NCI-H2029 (cell line): ENCODE results near the gene MAGI2.

Experiments used
- DNase-seq: peaks from one replicate; lab custom pipeline; 2025; lab: John Stamatoyannopoulos, UW

Gene MAGI2

DNA sequence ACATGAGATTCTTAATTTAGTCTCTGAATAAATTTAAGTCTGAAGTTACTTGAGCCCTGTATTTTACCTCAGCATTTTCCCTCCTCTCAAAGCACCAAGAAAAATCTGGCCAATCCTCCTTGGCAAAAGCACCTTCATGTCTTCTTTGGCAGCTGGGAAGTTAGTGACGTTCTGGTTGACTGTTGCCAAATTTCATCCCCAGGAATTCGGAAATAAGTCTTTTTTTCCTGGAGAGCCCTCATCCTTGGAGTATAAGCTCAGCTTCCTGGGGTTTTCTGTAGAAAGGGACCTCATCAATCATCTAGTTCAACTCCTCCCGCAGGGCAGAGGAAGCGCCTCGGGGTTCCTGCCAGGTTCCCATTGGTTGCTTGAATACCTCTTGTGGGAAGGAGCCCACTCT is 1277.3 kb downstream of the MAGI2 start:
- DNase-seq, result no peak

DNA sequence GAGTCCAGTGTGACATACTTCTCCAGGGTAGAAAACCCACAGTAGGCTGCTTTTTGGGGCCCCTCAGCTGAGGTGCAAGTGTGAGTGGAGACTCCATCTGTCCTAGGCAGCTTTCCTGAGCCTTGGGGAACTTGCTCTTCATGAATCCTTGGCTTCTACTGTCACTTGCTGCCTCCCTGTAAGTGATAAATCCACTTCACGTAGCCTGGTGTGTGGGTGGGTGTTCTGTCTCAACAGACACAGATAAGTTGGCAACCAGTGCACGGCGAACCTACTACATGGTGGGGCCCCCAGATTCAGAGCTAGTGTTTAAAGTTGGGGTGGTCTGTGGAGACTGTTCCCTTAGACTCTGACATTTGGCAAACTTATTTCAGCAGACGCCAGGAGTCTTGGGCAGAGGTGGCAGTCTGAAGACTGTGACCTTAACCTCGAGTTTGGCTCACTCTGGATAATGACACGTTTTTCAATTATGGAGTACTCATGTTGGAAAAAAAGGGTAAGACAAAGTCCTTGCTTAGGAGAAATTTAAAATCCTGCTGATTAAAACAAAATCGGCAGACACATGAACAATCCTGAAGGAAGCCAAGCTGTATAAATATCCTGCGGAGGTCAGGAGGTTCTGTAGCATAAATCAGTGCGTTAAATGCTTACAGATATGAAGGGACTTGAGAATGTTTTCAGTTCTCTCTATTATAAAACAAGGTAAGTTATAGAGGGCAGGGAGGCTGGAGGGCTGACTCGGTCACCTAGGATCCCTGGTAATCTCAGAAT is 1278.0 kb downstream of the MAGI2 start:
- DNase-seq, result no peak

DNA sequence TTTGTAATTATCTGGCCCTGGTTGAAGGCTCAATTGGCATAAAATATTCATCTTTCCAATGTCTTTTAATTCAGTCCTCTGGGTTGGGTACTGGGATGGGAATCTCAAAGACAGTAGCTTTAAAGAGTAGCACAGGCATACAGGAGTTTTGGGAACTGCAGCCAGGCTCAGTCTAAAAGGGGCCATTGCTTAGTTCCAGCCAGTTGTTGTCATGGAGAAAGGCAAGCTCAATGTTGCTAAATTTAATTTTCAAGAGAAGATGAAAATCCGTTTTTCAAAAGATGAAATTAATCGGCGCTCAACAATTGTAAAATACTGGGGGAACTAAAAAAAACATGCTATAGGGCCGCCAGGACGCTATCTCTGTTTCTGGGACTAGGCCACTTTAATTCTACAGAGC is 1279.8 kb downstream of the MAGI2 start:
- no peak for DNase-seq

DNA sequence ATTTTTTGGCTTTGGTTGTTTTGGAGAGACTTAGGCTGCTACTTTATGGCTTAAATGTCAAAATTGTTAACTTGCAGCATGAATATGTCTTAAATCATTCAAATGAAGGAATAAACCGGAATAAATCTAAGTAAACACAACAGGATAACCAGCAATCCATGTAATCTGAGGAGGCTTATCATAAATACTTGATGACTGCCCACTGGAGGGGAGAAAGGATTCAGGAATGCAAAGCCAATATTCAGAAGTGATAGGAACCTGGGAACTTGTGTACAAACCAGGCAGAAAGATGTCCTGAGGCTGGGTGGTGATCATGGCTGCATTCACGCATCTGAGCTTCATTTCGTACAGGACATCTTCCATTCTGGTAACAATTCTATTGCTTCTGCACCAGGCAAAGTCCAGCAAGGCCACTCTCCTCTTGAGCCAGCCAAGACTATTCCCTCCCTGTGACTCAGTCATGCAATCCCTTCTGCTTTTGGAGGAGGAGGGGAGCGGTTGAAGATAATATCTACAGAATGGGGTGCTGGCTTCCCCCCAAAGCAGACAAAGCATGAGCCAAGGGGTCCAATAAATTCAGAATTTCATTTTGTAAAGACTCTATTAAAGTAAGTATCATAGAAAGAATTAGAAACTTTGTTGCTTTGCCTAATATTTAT is 1280.4 kb downstream of the MAGI2 start:
- no peak for DNase-seq

DNA sequence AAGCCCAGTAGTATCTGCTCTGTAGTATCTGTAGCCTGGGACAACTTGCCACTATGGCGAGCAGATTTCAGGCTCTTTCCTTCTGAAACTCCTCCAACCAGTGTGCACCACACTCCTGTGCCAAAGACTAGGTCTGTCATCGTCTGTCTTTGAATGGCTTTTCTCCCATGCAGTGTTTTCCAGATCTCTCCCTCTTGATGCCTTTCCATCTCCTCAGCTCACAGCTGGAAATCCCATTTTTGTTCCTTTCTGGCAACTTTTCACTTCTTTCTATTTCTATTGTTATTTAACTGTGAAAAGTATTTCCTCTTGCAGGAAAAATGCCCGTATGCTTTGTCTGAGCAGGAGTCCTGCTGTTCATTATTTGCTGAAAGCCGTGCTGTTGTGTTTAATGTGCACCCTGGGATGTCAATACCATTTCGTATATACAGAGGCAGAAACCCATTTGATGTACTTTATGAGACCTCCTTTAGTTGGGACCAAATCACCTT is 1281.2 kb downstream of the MAGI2 start:
- no peak for DNase-seq

DNA sequence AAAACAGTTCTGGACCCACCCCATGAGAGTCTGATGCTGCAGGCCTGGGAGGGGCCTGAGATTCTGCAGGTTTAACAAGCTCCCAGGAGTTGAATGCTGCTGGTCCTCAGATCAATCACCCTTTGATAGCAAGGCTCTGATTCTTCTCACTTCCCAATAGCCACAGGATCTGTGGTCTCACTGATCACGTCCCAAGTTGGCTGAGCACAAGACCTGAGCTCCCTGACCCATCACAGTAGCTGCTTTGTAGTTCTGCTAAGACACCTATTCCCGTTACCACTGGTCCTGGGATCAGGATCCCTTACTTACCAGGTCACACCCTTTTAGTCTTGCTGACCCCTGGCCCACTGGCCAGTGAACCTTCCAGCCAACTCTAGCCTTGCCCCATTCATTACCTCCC is 1282.1 kb downstream of the MAGI2 start:
- no peak for DNase-seq

DNA sequence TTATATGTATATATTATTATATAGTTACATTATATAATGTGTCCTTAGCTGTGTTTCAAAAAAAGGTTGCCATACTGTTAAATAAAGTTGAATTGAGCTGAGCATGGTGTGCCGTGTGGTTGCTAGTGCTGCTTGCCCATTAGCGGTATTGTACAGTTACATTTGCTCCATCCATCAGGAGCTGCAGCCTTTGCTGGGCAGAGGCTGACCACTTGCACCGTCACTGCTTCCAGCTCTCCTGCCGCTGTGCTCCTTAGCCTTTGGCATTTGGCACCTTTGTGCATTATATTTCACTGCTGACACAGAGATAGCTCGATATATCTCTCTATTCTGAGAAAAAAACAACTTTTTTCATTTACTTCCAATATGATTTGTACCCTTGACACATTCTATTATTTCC is 1282.7 kb downstream of the MAGI2 start:
- DNase-seq, result no peak

DNA sequence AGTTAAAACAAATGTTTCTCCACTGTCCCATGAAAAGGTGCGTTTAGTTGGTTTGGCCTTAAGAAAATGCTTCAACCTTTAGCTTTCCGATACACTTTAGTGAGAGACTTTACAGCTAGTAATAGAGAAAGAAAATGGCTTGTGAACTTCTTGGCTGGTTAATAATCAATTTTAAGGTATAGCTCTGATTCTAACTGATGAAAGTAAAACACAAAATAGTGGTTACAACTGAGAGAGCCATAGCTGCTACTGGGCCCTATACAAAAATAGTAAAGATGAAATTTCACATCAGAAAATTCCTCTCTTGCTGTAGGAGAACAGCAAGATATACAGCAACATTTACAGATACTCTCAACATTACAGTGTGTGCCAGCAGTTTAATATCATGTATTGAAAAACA is 1283.5 kb downstream of the MAGI2 start:
- no peak for DNase-seq

DNA sequence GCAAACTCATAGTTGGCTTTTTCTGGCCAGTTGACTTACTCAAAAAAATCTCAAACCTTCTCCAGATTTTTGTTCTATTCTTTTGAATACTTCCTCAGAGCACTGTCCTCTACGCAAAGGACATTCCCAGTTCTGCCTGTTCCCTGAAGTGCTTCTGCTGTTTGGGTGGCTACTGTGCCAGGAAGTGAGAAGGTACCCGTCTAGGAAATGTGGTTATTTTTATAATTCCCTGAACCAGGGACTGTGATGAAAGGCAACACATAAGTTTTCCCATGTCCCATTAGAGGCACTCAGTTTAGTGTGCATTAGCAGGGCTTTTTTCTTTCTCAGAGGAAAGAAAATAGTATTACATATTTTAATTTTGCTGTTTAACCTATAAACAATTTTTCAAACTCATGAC is 1284.6 kb downstream of the MAGI2 start:
- DNase-seq, result no peak

DNA sequence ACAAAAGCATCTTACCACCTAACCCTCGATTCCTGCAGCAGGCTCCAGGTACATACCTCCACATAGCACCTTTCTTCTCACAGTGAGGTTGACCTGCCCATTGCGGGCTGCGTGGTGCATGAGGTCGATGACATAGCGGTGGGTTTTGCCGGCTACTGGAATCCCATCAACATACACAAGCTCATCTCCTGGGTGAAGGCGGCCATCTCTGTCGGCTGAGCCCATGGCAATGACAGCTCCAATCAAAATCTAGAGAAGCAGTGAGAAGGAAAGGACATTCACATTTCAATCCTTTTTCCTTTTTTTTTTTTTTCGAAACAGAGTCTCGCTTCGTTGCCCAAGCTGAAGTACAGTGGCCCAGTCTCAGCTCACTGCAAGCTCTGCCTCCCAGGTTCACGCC is 1285.6 kb downstream of the MAGI2 start:
- no peak for DNase-seq

DNA sequence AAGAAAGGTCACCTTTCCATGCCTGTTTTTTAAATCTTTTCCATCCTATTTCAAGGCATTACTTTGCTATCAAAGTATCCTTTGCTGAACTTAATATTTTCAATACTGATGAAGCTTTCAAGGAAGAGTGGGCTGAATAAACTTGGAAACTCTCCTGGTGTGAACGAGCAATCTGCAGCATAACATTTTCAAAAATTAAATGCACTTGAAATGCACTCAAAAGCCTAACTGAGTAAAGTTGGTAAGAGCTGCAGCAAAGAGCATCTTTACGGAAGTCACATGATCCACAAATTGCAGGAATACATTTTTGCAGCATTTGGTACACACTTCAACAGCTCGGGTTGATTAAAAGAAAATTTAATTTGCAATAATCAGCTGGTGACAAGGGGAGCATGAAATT is 1287.6 kb downstream of the MAGI2 start:
- no peak for DNase-seq

DNA sequence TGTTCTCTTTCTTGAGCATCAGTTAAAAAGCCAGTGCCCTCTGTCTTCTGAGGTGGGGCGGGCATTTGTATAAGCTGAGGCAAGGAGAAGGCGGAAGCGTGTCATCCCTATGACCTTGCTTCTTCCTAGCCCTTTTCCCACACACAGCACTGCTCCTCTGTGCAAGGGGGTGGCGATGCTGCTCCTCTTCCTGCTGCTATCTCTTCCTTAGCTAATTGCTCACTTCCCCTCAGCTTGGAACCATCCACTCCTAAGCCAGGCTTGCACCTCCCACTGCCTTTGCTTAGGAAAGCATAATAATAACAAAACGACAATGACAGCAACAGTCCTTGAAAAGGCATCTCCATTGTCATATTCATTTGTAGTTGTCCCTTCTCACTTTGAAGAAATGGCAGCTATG is 1288.0 kb downstream of the MAGI2 start:
- no peak for DNase-seq

DNA sequence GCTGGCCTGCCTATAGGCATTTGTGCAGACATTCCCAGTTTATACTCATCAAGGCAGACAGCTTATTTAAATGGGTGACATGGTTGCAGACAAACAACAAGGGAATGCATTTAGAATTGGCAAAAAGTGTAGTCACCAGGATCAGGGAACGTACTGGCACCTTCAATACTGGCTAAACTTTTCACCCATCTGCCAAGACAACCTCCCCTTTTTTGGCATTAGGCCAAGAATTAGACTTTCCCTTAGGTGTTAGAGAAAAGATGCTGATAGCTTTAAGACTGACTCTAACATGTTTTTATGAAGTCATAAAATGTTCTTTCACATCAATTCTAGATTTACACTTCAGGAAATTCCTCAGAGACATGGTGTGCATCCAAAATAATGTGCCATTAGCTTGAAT is 1289.0 kb downstream of the MAGI2 start:
- DNase-seq, result no peak

DNA sequence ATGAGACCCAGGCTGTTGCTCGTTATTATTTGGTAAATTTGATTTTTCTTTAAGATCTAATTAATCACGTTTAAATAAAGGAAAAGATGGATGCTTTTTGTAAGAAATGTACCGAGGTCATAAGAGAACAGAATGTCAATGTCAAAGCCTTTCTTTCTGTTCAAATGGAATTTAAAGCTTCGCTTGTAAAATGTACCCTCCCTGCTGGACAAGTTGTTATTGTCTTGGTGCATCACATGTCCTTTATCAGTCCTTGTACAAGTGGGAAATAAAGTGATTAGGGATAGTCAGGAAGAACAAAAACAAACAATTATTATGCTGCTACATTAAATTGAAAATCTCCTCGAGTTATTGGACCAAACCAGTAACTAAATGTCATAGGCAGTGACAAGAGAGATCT is 1291.7 kb downstream of the MAGI2 start:
- no peak for DNase-seq

DNA sequence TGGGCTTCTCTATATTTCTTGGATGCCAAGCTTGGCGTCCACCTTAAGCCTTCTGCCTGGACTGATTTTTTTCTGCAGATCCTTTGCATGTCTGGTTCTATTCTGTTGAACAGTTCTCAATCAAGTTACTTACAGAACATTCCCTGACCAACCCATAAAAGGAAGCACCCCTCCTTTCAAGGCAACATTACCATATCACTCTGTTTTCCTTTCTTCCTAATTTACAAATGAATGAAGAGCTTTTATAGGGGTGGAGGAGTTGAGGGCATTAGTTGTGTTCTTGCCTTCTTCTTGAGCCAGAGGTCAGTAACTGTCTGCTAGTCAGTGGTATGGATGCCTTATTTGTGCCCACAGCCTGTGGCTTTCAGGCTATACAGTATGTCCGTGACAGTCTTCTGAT is 1293.9 kb downstream of the MAGI2 start:
- no peak for DNase-seq

DNA sequence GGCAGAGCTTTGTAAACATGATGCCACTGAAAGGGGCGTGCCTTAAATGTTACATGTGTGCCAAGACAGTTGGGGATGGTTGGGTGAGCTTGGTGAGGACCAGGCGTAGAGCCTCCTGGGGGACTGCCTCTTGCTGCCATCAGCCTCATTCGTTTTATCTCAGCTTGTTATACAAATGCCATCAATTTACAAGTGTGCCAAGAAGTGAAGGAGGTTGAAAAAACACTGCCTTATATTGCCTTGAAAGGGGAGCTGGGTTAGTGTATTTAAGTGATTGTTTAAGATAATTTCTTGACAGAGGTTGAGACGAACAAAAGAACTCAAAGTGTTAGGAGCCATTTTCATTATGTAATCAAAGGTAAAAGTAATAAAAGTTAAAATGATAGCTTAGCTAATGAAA is 1300.2 kb downstream of the MAGI2 start:
- DNase-seq, result peak; percentile 51

DNA sequence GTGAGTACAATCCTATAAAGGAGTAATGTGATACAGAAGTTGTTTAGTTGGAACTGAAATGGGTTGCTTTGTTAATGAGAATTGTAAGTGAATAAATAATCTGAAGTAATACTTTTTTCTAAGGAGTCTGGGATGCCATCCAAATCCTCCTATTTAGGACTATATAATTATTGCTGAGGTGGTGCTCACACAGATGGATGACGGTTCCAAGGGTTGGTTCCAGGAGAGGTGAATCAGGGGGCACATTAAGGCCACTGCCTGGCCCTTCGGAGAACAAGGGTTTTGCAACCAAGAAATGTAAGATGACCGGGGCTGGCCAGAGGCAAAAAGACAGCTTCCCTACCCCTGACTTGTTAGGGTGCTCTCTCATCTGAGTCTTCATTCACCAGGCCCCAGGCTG is 1302.2 kb downstream of the MAGI2 start:
- DNase-seq, result peak; percentile 7

DNA sequence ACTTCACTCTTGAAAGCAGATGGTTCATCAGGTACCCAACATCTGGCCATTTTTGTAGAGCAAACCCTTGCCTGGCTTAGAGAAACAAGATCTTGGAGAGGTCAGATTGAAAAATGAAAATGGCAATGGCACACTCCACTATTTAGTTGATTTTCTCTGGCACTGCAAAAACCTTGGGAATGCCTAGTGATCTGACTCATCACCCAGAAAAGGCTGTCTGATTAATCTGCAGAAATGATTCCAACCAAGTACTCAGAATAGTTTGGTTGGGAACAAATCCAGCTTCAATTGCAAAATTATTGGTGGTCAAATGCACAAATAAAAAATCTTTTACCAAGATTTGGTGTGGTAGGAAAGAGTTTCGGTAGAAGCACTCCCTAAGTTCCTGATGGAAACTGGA is 1303.7 kb downstream of the MAGI2 start:
- DNase-seq, result no peak

DNA sequence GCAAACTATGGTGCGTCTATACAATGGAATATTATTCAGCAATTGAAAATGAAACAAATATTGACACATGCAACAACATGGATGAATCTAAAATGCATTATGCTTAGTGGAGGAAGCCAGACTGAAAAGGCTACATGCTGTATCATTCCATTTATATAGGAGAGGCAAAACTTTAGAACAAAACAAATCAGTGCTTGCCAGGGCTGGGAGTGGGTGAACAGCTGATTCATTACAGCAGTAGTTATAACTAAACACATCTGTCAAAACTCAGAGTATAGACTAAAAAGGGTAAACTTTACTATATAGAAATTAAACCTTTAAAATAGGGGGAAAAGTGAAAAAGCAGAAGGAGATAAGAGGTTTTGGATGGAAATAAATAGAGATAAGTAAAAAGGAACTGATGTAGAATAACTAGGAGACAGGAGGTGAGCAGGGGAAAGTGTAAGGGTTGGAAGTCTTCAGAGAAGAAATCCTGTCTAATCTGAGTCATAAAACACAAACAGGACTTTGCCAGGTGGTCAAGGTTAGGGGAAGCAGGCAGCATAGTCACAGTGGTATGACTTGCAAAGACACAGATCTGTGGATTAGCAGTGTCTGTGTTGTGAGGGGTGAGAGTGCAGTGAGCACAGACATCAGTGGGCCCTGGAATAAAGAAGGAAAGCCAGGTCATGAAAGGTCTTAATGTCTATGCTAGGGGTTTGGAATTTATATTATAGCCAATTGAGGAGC is 1305.1 kb downstream of the MAGI2 start:
- DNase-seq, result no peak

DNA sequence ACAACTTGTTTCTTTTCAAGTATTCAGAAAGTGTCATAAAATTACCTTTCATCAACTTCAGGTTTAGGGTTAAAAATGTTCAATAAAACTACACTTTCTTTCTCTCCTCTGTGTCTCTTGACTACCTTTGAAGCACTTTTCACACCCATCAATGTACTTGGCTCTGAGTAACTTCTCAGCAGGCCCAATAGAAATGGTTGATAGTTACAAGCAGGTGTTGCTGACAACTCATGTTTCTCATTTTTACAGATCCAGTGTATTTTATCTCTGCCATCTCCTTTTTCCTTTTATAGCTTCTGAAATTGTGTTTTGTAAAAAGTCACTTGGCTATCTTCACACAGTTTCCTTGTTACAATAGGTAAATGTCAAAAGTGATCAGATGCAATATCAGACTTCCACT is 1306.9 kb downstream of the MAGI2 start:
- no peak for DNase-seq

DNA sequence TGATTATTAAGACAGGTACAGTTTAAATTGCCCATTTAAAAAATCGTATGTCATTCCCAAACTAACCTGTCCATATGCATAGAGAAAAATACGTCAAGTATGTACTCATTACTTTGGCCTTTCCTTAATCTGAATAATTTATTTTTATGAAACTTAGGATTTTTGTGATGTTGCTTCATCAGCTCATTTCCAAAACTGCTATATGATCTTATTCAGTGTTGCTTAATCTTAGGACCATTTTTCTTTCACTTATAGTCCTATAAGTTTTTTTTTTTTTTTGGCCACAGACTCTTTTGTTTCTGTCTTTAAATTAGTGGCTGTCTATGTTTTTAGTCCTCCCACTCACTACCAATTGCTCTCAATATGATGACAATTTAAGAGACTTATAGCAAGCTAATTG is 1309.8 kb downstream of the MAGI2 start:
- no peak for DNase-seq

DNA sequence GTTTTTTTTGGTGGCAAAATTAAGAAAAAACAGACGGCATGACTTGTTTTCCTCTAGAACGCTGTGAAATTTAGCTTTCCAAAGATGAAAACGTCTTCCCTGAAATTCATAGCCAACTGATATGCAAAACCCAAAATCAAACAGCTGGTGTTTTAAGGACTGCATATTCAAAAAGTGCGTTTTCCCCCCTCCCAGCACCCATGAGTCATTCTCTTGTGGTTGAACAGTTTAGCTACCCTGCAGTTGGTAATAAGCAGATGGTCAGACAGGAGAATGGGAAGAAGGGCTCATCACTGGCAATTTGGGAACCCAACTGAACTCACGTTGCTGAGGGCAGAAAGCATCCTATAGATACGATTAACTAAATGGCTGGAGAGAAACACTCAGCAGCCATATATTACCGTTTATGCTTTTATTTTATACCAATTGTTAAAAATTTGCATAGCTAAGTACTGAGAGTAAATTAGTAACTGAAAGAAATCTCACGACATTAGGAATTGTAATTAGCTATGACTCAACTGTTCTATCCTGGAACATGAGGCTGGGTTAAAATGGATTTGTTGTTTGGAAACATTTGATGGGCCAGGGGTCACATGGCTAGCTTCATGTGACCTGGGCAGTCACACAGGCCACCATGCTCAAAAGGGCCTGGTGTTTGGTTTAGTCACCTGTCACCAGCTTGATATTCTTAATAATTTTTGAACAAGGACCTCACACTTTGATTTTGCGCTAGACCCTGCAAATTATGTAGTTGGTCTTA is 1311.8 kb downstream of the MAGI2 start:
- no peak for DNase-seq
